ENCODE results near the gene B2M. TPM values are rescaled to one million over a fixed set of nuclear protein-coding genes. Genes with fewer than 3 reads are reported as not detected.

B2M gene
- total RNA-seq, 1 donor from 2014 or later: 3,395 TPM

DNA sequence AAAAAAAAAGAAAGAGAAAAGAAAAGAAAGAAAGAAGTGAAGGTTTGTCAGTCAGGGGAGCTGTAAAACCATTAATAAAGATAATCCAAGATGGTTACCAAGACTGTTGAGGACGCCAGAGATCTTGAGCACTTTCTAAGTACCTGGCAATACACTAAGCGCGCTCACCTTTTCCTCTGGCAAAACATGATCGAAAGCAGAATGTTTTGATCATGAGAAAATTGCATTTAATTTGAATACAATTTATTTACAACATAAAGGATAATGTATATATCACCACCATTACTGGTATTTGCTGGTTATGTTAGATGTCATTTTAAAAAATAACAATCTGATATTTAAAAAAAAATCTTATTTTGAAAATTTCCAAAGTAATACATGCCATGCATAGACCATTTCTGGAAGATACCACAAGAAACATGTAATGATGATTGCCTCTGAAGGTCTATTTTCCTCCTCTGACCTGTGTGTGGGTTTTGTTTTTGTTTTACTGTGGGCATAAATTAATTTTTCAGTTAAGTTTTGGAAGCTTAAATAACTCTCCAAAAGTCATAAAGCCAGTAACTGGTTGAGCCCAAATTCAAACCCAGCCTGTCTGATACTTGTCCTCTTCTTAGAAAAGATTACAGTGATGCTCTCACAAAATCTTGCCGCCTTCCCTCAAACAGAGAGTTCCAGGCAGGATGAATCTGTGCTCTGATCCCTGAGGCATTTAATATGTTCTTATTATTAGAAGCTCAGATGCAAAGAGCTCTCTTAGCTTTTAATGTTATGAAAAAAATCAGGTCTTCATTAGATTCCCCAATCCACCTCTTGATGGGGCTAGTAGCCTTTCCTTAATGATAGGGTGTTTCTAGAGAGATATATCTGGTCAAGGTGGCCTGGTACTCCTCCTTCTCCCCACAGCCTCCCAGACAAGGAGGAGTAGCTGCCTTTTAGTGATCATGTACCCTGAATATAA lies 2.0 kb downstream of the B2M start:
- peak overlapping the region; percentile 87 to 90 for H3K4me3 ChIP-seq
- no peaks in the 10 kb centered on the region for H3K9me3 ChIP-seq
- H3K27ac ChIP-seq: peak overlapping the region; percentile 97 to 99
- DNase-seq (ENCODE audit: low spot score in 2 of 2): no peak
- TF ChIP-seq, protein P1, sequence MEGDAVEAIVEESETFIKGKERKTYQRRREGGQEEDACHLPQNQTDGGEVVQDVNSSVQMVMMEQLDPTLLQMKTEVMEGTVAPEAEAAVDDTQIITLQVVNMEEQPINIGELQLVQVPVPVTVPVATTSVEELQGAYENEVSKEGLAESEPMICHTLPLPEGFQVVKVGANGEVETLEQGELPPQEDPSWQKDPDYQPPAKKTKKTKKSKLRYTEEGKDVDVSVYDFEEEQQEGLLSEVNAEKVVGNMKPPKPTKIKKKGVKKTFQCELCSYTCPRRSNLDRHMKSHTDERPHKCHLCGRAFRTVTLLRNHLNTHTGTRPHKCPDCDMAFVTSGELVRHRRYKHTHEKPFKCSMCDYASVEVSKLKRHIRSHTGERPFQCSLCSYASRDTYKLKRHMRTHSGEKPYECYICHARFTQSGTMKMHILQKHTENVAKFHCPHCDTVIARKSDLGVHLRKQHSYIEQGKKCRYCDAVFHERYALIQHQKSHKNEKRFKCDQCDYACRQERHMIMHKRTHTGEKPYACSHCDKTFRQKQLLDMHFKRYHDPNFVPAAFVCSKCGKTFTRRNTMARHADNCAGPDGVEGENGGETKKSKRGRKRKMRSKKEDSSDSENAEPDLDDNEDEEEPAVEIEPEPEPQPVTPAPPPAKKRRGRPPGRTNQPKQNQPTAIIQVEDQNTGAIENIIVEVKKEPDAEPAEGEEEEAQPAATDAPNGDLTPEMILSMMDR (IDR thresholded peaks at IDR 0.05): peak in 1 of 3 experiments; percentile 36
- no peaks in the 10 kb centered on the region for H3K27me3 ChIP-seq
- peaks cover 32% of the 10 kb centered on the region in 2 donors for H3K36me3 ChIP-seq
- H3K4me1 ChIP-seq: peaks cover 4 to 15% of the 10 kb centered on the region in 2 donors
- intact Hi-C loops (cut with DNase I): loop anchor here (5.0 to 10.0 kb wide), 4 partner anchors 286 to 1198 kb away; partner anchors contain the start of genes CTDSPL2, GOLM2 and MAP1A

DNA sequence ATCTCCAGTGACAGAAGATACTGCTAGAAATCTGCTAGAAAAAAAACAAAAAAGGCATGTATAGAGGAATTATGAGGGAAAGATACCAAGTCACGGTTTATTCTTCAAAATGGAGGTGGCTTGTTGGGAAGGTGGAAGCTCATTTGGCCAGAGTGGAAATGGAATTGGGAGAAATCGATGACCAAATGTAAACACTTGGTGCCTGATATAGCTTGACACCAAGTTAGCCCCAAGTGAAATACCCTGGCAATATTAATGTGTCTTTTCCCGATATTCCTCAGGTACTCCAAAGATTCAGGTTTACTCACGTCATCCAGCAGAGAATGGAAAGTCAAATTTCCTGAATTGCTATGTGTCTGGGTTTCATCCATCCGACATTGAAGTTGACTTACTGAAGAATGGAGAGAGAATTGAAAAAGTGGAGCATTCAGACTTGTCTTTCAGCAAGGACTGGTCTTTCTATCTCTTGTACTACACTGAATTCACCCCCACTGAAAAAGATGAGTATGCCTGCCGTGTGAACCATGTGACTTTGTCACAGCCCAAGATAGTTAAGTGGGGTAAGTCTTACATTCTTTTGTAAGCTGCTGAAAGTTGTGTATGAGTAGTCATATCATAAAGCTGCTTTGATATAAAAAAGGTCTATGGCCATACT lies 4.0 kb downstream of the B2M start:
- H3K4me1 ChIP-seq: peaks cover 4 to 15% of the 10 kb centered on the region in 2 donors
- intact Hi-C loops (cut with DNase I): loop anchor here (10.0 kb wide), 2 partner anchors 480 to 1200 kb away; partner anchors contain the start of gene MAP1A
- no peak for DNase-seq (ENCODE audit: low spot score in 2 of 2)
- TF ChIP-seq, protein P1 (IDR thresholded peaks at IDR 0.05): no peak
- H3K27ac ChIP-seq: peak overlapping the region; percentile 16 to 48
- H3K36me3 ChIP-seq: peaks cover 39 to 40% of the 10 kb centered on the region in 2 donors
- H3K27me3 ChIP-seq: no peaks in the 10 kb centered on the region
- H3K9me3 ChIP-seq: no peaks in the 10 kb centered on the region
- peak overlapping the region in 1 of 2 donors; percentile 22 for H3K4me3 ChIP-seq

DNA sequence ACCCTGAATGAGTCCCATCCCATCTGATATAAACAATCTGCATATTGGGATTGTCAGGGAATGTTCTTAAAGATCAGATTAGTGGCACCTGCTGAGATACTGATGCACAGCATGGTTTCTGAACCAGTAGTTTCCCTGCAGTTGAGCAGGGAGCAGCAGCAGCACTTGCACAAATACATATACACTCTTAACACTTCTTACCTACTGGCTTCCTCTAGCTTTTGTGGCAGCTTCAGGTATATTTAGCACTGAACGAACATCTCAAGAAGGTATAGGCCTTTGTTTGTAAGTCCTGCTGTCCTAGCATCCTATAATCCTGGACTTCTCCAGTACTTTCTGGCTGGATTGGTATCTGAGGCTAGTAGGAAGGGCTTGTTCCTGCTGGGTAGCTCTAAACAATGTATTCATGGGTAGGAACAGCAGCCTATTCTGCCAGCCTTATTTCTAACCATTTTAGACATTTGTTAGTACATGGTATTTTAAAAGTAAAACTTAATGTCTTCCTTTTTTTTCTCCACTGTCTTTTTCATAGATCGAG lies 4.5 kb downstream of the B2M start:
- intact Hi-C loops (cut with DNase I): loop anchor here (10.0 kb wide), 2 partner anchors 479 to 1201 kb away; partner anchors contain the start of gene MAP1A
- Histone ChIP-seq H3K4me3 (no peak overlapping the region), H3K36me3 (peaks cover 39 to 40% of the 10 kb centered on the region in 2 donors), H3K27ac (peak overlapping the region in 1 of 2 donors; percentile 16), H3K27me3 (no peaks in the 10 kb centered on the region), H3K4me1 (peaks cover 4 to 15% of the 10 kb centered on the region in 2 donors), H3K9me3 (no peaks in the 10 kb centered on the region)
- DNase-seq (ENCODE audit: low spot score in 2 of 2): no peak
- TF ChIP-seq, protein P1 (IDR thresholded peaks at IDR 0.05): no peak

DNA sequence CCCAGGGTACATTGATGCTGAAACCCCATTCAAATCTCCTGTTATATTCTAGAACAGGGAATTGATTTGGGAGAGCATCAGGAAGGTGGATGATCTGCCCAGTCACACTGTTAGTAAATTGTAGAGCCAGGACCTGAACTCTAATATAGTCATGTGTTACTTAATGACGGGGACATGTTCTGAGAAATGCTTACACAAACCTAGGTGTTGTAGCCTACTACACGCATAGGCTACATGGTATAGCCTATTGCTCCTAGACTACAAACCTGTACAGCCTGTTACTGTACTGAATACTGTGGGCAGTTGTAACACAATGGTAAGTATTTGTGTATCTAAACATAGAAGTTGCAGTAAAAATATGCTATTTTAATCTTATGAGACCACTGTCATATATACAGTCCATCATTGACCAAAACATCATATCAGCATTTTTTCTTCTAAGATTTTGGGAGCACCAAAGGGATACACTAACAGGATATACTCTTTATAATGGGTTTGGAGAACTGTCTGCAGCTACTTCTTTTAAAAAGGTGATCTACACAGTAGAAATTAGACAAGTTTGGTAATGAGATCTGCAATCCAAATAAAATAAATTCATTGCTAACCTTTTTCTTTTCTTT lies 5.8 kb downstream of the B2M start:
- H3K4me3 ChIP-seq: no peak overlapping the region
- no peaks in the 10 kb centered on the region for H3K9me3 ChIP-seq
- peaks cover 39 to 40% of the 10 kb centered on the region in 2 donors for H3K36me3 ChIP-seq
- H3K4me1 ChIP-seq: peaks cover 4 to 15% of the 10 kb centered on the region in 2 donors
- H3K27ac ChIP-seq: no peak overlapping the region
- TF ChIP-seq, protein P1 (IDR thresholded peaks at IDR 0.05): no peak
- intact Hi-C loops (cut with DNase I): loop anchor here (10.0 kb wide), 2 partner anchors 478 to 1202 kb away; partner anchors contain the start of gene MAP1A
- H3K27me3 ChIP-seq: no peaks in the 10 kb centered on the region
- DNase-seq (ENCODE audit: low spot score in 2 of 2): no peak

Data from ascending aorta (tissue), 2 donors.